ENCODE data around the gene NR1I2. TPM values are rescaled to one million over a fixed set of nuclear protein-coding genes. Genes with fewer than 3 reads are reported as not detected.

The NR1I2 gene
- total and polyA plus RNA-seq, 2 experiments from 2014 or later, result 0.06 TPM; not detected in 1

GRCh38 chr3:119751423-119751822, 30.5 kb upstream of the NR1I2 start:
- in situ Hi-C loops (cut with MboI), result no loop called here
- Histone ChIP-seq H4K20me1 (ENCODE audit: insufficient read depth) (no peaks in the 10 kb centered on the region), H3F3A (ENCODE audit: insufficient read depth) (no peaks in the 10 kb centered on the region), H3K4me3 (no peak overlapping the region), H3K27me3 (replicated peaks; ENCODE audit: insufficient read depth) (peaks cover 20% of the 10 kb centered on the region), H3K27ac (no peak overlapping the region), H3K79me2 (ENCODE audit: insufficient read depth) (no peaks in the 10 kb centered on the region), H2AFZ (no peak overlapping the region), H3K4me2 (ENCODE audit: unreplicated experiment) (no peak overlapping the region), H3K4me1 (ENCODE audit: insufficient read depth) (no peaks in the 10 kb centered on the region), H3K36me3 (ENCODE audit: low read depth) (no peaks in the 10 kb centered on the region), H3K9ac (no peak overlapping the region), H3K9me2 (ENCODE audit: insufficient read depth) (no peaks in the 10 kb centered on the region), H3K9me3 (ENCODE audit: low read depth) (no peaks in the 10 kb centered on the region)
- no peak for DNase-seq
- TF ChIP-seq EZH2phosphoT487 (IDR thresholded peaks at IDR 0.05; ENCODE audit: insufficient read depth, low read depth) (no peak), EZH2 (IDR thresholded peaks at IDR 0.05; ENCODE audit: insufficient read depth, poor library complexity, severe bottlenecking) (no peak)
- 45 to 62% methylated on average over 3 of the region's 3 CpGs for WGBS, 2 experiments (ENCODE audit: low coverage in 1 of 2, low lambda C conversion rate in 2 of 2, missing lambda C conversion rate in 2 of 2)

GRCh38 chr3:119759962-119760361, 21.9 kb upstream of the NR1I2 start:
- H3K79me2 ChIP-seq (ENCODE audit: insufficient read depth), result no peaks in the 10 kb centered on the region
- no peaks in the 10 kb centered on the region for H3K36me3 ChIP-seq (ENCODE audit: low read depth)
- H4K20me1 ChIP-seq (ENCODE audit: insufficient read depth), result no peaks in the 10 kb centered on the region
- no peaks in the 10 kb centered on the region for H3K9me3 ChIP-seq (ENCODE audit: low read depth)
- 0 to 16% methylated on average over 1 of the region's 1 CpG for WGBS, 2 experiments (ENCODE audit: low coverage in 1 of 2, low lambda C conversion rate in 2 of 2, missing lambda C conversion rate in 2 of 2)
- no peak overlapping the region for H3K4me3 ChIP-seq
- no peak overlapping the region for H2AFZ ChIP-seq
- H3K9ac ChIP-seq, result no peak overlapping the region
- H3K27ac ChIP-seq, result no peak overlapping the region
- H3K4me2 ChIP-seq (ENCODE audit: unreplicated experiment), result no peak overlapping the region
- DNase-seq, result no peak
- H3K4me1 ChIP-seq (ENCODE audit: insufficient read depth), result no peaks in the 10 kb centered on the region
- no peaks in the 10 kb centered on the region for H3K9me2 ChIP-seq (ENCODE audit: insufficient read depth)
- H3K27me3 ChIP-seq (replicated peaks; ENCODE audit: insufficient read depth), result peaks cover 17% of the 10 kb centered on the region
- no peaks in the 10 kb centered on the region for H3F3A ChIP-seq (ENCODE audit: insufficient read depth)
- TF ChIP-seq EZH2phosphoT487 (IDR thresholded peaks at IDR 0.05; ENCODE audit: insufficient read depth, low read depth), result no peak
- TF ChIP-seq EZH2 (IDR thresholded peaks at IDR 0.05; ENCODE audit: insufficient read depth, poor library complexity, severe bottlenecking), result no peak
- in situ Hi-C loops (cut with MboI), result no loop called here

- H3F3A ChIP-seq (ENCODE audit: insufficient read depth), result no peaks in the 10 kb centered on the region
- WGBS, 2 experiments (ENCODE audit: low coverage in 1 of 2, low lambda C conversion rate in 2 of 2, missing lambda C conversion rate in 2 of 2), result 55 to 58% methylated on average over 2 of the region's 2 CpGs
- in situ Hi-C loops (cut with MboI), result no loop called here
Observed at GRCh38 chr3:119762876-119763275, 19.0 kb upstream of the NR1I2 start.

GRCh38 chr3:119763466-119763865, 18.4 kb upstream of the NR1I2 start:
- Histone ChIP-seq H3K79me2 (ENCODE audit: insufficient read depth) (no peaks in the 10 kb centered on the region), H3K9me3 (ENCODE audit: low read depth) (no peaks in the 10 kb centered on the region), H4K20me1 (ENCODE audit: insufficient read depth) (no peaks in the 10 kb centered on the region), H3K27ac (no peak overlapping the region), H3F3A (ENCODE audit: insufficient read depth) (no peaks in the 10 kb centered on the region), H3K36me3 (ENCODE audit: low read depth) (no peaks in the 10 kb centered on the region), H3K4me1 (ENCODE audit: insufficient read depth) (no peaks in the 10 kb centered on the region), H3K4me2 (ENCODE audit: unreplicated experiment) (no peak overlapping the region), H3K27me3 (replicated peaks; ENCODE audit: insufficient read depth) (peaks cover 12% of the 10 kb centered on the region), H3K9ac (no peak overlapping the region), H3K9me2 (ENCODE audit: insufficient read depth) (no peaks in the 10 kb centered on the region), H2AFZ (no peak overlapping the region), H3K4me3 (no peak overlapping the region)
- in situ Hi-C loops (cut with MboI), result no loop called here
- no peak for TF ChIP-seq EZH2phosphoT487 (IDR thresholded peaks at IDR 0.05; ENCODE audit: insufficient read depth, low read depth)
- TF ChIP-seq EZH2 (IDR thresholded peaks at IDR 0.05; ENCODE audit: insufficient read depth, poor library complexity, severe bottlenecking), result no peak
- DNase-seq, result no peak

More at GRCh38 chr3:119762876-119763275, 19.0 kb upstream of the NR1I2 start:
- Histone ChIP-seq H3K4me2 (ENCODE audit: unreplicated experiment) (no peak overlapping the region), H2AFZ (no peak overlapping the region), H3K9ac (no peak overlapping the region), H3K36me3 (ENCODE audit: low read depth) (no peaks in the 10 kb centered on the region), H3K27ac (no peak overlapping the region), H3K4me1 (ENCODE audit: insufficient read depth) (no peaks in the 10 kb centered on the region), H3K79me2 (ENCODE audit: insufficient read depth) (no peaks in the 10 kb centered on the region), H4K20me1 (ENCODE audit: insufficient read depth) (no peaks in the 10 kb centered on the region), H3K9me2 (ENCODE audit: insufficient read depth) (no peaks in the 10 kb centered on the region), H3K9me3 (ENCODE audit: low read depth) (no peaks in the 10 kb centered on the region), H3K27me3 (replicated peaks; ENCODE audit: insufficient read depth) (peaks cover 18% of the 10 kb centered on the region), H3K4me3 (no peak overlapping the region)
- no peak for DNase-seq
- TF ChIP-seq EZH2phosphoT487 (IDR thresholded peaks at IDR 0.05; ENCODE audit: insufficient read depth, low read depth), result no peak
- TF ChIP-seq EZH2 (IDR thresholded peaks at IDR 0.05; ENCODE audit: insufficient read depth, poor library complexity, severe bottlenecking), result no peak

- TF ChIP-seq EZH2 (IDR thresholded peaks at IDR 0.05; ENCODE audit: insufficient read depth, poor library complexity, severe bottlenecking) (no peak), EZH2phosphoT487 (IDR thresholded peaks at IDR 0.05; ENCODE audit: insufficient read depth, low read depth) (no peak)
- DNase-seq, result no peak
- no peaks in the 10 kb centered on the region for H4K20me1 ChIP-seq (ENCODE audit: insufficient read depth)
- no peaks in the 10 kb centered on the region for H3K4me1 ChIP-seq (ENCODE audit: insufficient read depth)
- no peaks in the 10 kb centered on the region for H3K9me2 ChIP-seq (ENCODE audit: insufficient read depth)
- H2AFZ ChIP-seq, result no peak overlapping the region
- no peak overlapping the region for H3K9ac ChIP-seq
- no peaks in the 10 kb centered on the region for H3K36me3 ChIP-seq (ENCODE audit: low read depth)
- H3K4me2 ChIP-seq (ENCODE audit: unreplicated experiment), result no peak overlapping the region
- no peaks in the 10 kb centered on the region for H3K9me3 ChIP-seq (ENCODE audit: low read depth)
- no peak overlapping the region for H3K4me3 ChIP-seq
- no peak overlapping the region for H3K27ac ChIP-seq
- H3F3A ChIP-seq (ENCODE audit: insufficient read depth), result no peaks in the 10 kb centered on the region
- in situ Hi-C loops (cut with MboI), result no loop called here
- H3K27me3 ChIP-seq (replicated peaks; ENCODE audit: insufficient read depth), result peaks cover 11% of the 10 kb centered on the region; the same call in 1 of the 2 replicates
- H3K79me2 ChIP-seq (ENCODE audit: insufficient read depth), result no peaks in the 10 kb centered on the region
- 81 to 87% methylated on average over 1 of the region's 1 CpG for WGBS, 2 experiments (ENCODE audit: low coverage in 1 of 2, low lambda C conversion rate in 2 of 2, missing lambda C conversion rate in 2 of 2)
Observed at GRCh38 chr3:119765239-119765638, 16.7 kb upstream of the NR1I2 start.

Measured in GM23248 (cell line).